Sigmoid colon (tissue), 7 donors: ENCODE results near the gene NADSYN1. TPM values are rescaled to one million over a fixed set of nuclear protein-coding genes. Genes with fewer than 3 reads are reported as not detected.

Experiments used
- DNase-seq: peaks from one replicate; pipeline ENCODE4 v3.0.0-alpha.2; 2019
- H3K27ac ChIP-seq, 4 donors: fragments of 200-600 bp; sonication (generic); one replicate each; pipeline ENCODE4 v1.5.1; 2016 to 2019; ENCODE audit warnings: mild to moderate bottlenecking in 1 of 4
- H3K27me3 ChIP-seq, 3 donors: fragments of 200-600 bp; sonication (generic); one replicate each; pipeline ENCODE4 v1.5.1; 2019; ENCODE audit warnings: mild to moderate bottlenecking in 1 of 3
- H3K36me3 ChIP-seq, 4 donors: fragments of 200-600 bp; sonication (generic); one replicate each; pipeline ENCODE4 v1.5.1; 2016 to 2019
- H3K4me1 ChIP-seq, 4 donors: fragments of 200-600 bp; sonication (generic); one replicate each; pipeline ENCODE4 v1.5.1; 2017 to 2019
- H3K4me3 ChIP-seq, 4 donors: fragments of 200-600 bp; sonication (generic); one replicate each; pipeline ENCODE4 v1.5.1; 2017 to 2019; ENCODE audit warnings: mild to moderate bottlenecking in 2 of 4, moderate library complexity in 1 of 4
- H3K9me3 ChIP-seq, 4 donors: fragments of 200-600 bp in 3 of 4; sonication (generic) in 3 of 4; one replicate each; pipeline versions ENCODE4 v1.5.1 to v1.6.1; 2013 to 2019
- CTCF ChIP-seq, 4 experiments: fragments of 450-650 bp in 3 of 4; fragments of 200-600 bp in 1 of 4; IDR thresholded peaks; one replicate each; pipeline ENCODE4 v1.5.1; 2016 to 2019; ENCODE audit warnings: antibody characterized with exemption in 4 of 4, mild to moderate bottlenecking in 3 of 4, moderate library complexity in 2 of 4
- EP300 ChIP-seq, 4 donors: sonication (generic); formaldehyde crosslinking; IDR thresholded peaks; one replicate each; pipeline ENCODE4 v1.6.1; 2017; ENCODE audit warnings: antibody characterized with exemption in 4 of 4
- POLR2A ChIP-seq, 2 donors: fragments of 450-650 bp; IDR thresholded peaks; one replicate each; pipeline ENCODE4 v1.6.1; 2016; ENCODE audit warnings: antibody characterized with exemption in 2 of 2, mild to moderate bottlenecking in 2 of 2, moderate library complexity in 2 of 2
- POLR2AphosphoS5 ChIP-seq, 4 donors: sonication (generic); formaldehyde crosslinking; IDR thresholded peaks; one replicate each; pipeline ENCODE4 v1.6.1; 2017; ENCODE audit warnings: antibody characterized with exemption in 4 of 4
- WGBS, 2 donors: extraction: QIAGEN DNeasy Blood & Tissue Kit; methylation state at CpG; one replicate each; pipeline ENCODE4 v1.1.7; 2013; 5-methylcytosine and 5-hydroxymethylcytosine counted together
- intact Hi-C: fragments of 100-400 bp; cut with DNase I; formaldehyde crosslinking; loops from one replicate; pipeline ENCODE4 v1.15.1; 2023
- polyA plus RNA-seq, 3 donors: library from polyadenylated mRNA; stranded (reverse); fragments of 200-250 nt; gene quantifications; one replicate each; pipeline ENCODE4 v1.2.3, GENCODE V29; 2013
- total RNA-seq, 4 donors: library from RNA; depleted of rRNA; stranded (reverse); fragments of >200 nt; gene quantifications; one replicate each; pipeline ENCODE4 v1.1.0, GENCODE V29; 2016
- donor health status: healthy with polysubstance abuse.
- donor health status: Bipolar disorder and iron deficiency.
- donor health status: healthy.

The NADSYN1 gene
- total and polyA plus RNA-seq, 7 donors, result 24.6 to 136 (median 42.5) TPM

GRCh38 chr11:71408826-71409225 lies 44.2 kb upstream of the NADSYN1 start:
- no peak for TF ChIP-seq POLR2AphosphoS5 (IDR thresholded peaks at IDR 0.05)
- WGBS, 2 donors, result 72 to 84% methylated on average over 7 of the region's 7 CpGs

GRCh38 chr11:71410363-71410966 lies 42.5 kb upstream of the NADSYN1 start:
- intact Hi-C loops, result no loop called here
- TF ChIP-seq EP300 (IDR thresholded peaks at IDR 0.05) (no peak), CTCF (IDR thresholded peaks at IDR 0.05) (no peak), POLR2A (IDR thresholded peaks at IDR 0.05) (no peak), POLR2AphosphoS5 (IDR thresholded peaks at IDR 0.05) (no peak)
- no peak for DNase-seq
- H3K27ac ChIP-seq, result no peak overlapping the region
- no peaks in the 10 kb centered on the region for H3K4me1 ChIP-seq
- no peaks in the 10 kb centered on the region for H3K36me3 ChIP-seq
- no peaks in the 10 kb centered on the region for H3K9me3 ChIP-seq
- no peaks in the 10 kb centered on the region for H3K27me3 ChIP-seq
- H3K4me3 ChIP-seq, result no peak overlapping the region
- 79 to 81% methylated on average over 7 of the region's 7 CpGs for WGBS, 2 donors

More at GRCh38 chr11:71408826-71409225, 44.2 kb upstream of the NADSYN1 start:
- Histone ChIP-seq H3K4me1 (no peaks in the 10 kb centered on the region), H3K36me3 (no peaks in the 10 kb centered on the region), H3K27ac (no peak overlapping the region), H3K9me3 (no peaks in the 10 kb centered on the region), H3K4me3 (no peak overlapping the region), H3K27me3 (no peaks in the 10 kb centered on the region)
- no peak for DNase-seq
- intact Hi-C loops, result no loop called here

- DNase-seq, result no peak
- no peak overlapping the region for H3K27ac ChIP-seq
- intact Hi-C loops, result no loop called here
- H3K4me1 ChIP-seq, result no peaks in the 10 kb centered on the region
- TF ChIP-seq CTCF (IDR thresholded peaks at IDR 0.05) (no peak), EP300 (IDR thresholded peaks at IDR 0.05) (no peak), POLR2A (IDR thresholded peaks at IDR 0.05) (no peak), POLR2AphosphoS5 (IDR thresholded peaks at IDR 0.05) (no peak)
- no peaks in the 10 kb centered on the region for H3K9me3 ChIP-seq
- H3K36me3 ChIP-seq, result no peaks in the 10 kb centered on the region
- no peaks in the 10 kb centered on the region for H3K27me3 ChIP-seq
- H3K4me3 ChIP-seq, result no peak overlapping the region
Measured at GRCh38 chr11:71414645-71415044, 38.4 kb upstream of the NADSYN1 start.

- intact Hi-C loops, result no loop called here
- 66 to 71% methylated on average over 8 of the region's 8 CpGs for WGBS, 2 donors
- TF ChIP-seq POLR2A (IDR thresholded peaks at IDR 0.05) (no peak), POLR2AphosphoS5 (IDR thresholded peaks at IDR 0.05) (no peak), EP300 (IDR thresholded peaks at IDR 0.05) (no peak), CTCF (IDR thresholded peaks at IDR 0.05) (no peak)
Measured at GRCh38 chr11:71418643-71419042, 34.4 kb upstream of the NADSYN1 start.

GRCh38 chr11:71420455-71421241 lies 32.4 kb upstream of the NADSYN1 start:
- H3K36me3 ChIP-seq, result no peaks in the 10 kb centered on the region
- H3K9me3 ChIP-seq, result no peaks in the 10 kb centered on the region
- no peaks in the 10 kb centered on the region for H3K4me1 ChIP-seq
- H3K27ac ChIP-seq, result no peak overlapping the region
- intact Hi-C loops, result no loop called here
- no peak for DNase-seq
- 62 to 71% methylated on average over 16 of the region's 16 CpGs for WGBS, 2 donors
- TF ChIP-seq EP300 (IDR thresholded peaks at IDR 0.05), result no peak
- peak in 3 of 4 experiments; percentile 27 to 39 (median 33) for TF ChIP-seq CTCF (IDR thresholded peaks at IDR 0.05)
- H3K27me3 ChIP-seq, result peaks cover 0 to 4% (median 0%) of the 10 kb centered on the region in 3 donors
- H3K4me3 ChIP-seq, result no peak overlapping the region

More at GRCh38 chr11:71418643-71419042, 34.4 kb upstream of the NADSYN1 start:
- H3K4me3 ChIP-seq, result no peak overlapping the region
- no peaks in the 10 kb centered on the region for H3K4me1 ChIP-seq
- H3K27ac ChIP-seq, result no peak overlapping the region
- no peaks in the 10 kb centered on the region for H3K36me3 ChIP-seq
- no peaks in the 10 kb centered on the region for H3K9me3 ChIP-seq
- peaks cover 0 to 4% (median 0%) of the 10 kb centered on the region in 3 donors for H3K27me3 ChIP-seq
- DNase-seq, result no peak
